GM23248 (cell line): ENCODE measurements around the gene RNASE9. TPM values are rescaled to one million over a fixed set of nuclear protein-coding genes. Genes with fewer than 3 reads are reported as not detected.

Source experiments
- DNase-seq: peaks from one replicate; pipeline ENCODE4 v3.0.0-alpha.2; 2015
- H2AFZ ChIP-seq: fragments of 200-600 bp; sonication (generic); 2 replicates; pipeline ENCODE4 v1.6.1; 2016; ENCODE audit warnings: antibody characterized with exemption
- H3F3A ChIP-seq: fragments of 200-600 bp; sonication (generic); 2 replicates; pipeline ENCODE4 v1.6.1; 2016; ENCODE audit warnings: mild to moderate bottlenecking, antibody characterized with exemption, mixed run types; ENCODE audit not compliant: insufficient read depth
- H3K27ac ChIP-seq: fragments of 200-600 bp; sonication (generic); 2 replicates; pipeline ENCODE4 v1.5.1; 2016; ENCODE audit warnings: mild to moderate bottlenecking
- H3K27me3 ChIP-seq: fragments of 200-600 bp; sonication (generic); replicated peaks from 2 replicates; pipeline ENCODE4 v1.6.1; 2016; ENCODE audit warnings: mild to moderate bottlenecking; ENCODE audit not compliant: insufficient read depth
- H3K36me3 ChIP-seq: fragments of 200-600 bp; sonication (generic); 2 replicates; pipeline ENCODE4 v1.6.1; 2016; ENCODE audit warnings: low read depth, mild to moderate bottlenecking
- H3K4me1 ChIP-seq: fragments of 200-600 bp; sonication (generic); 2 replicates; pipeline ENCODE4 v1.6.1; 2016; ENCODE audit warnings: mild to moderate bottlenecking; ENCODE audit not compliant: insufficient read depth
- H3K4me2 ChIP-seq: fragments of 200-600 bp; sonication (generic); one replicate; pipeline ENCODE4 v1.6.1; 2016; ENCODE audit warnings: mild to moderate bottlenecking; ENCODE audit not compliant: unreplicated experiment
- H3K4me3 ChIP-seq: fragments of 200-600 bp; sonication (generic); 2 replicates; pipeline ENCODE4 v1.5.1; 2016; ENCODE audit warnings: mild to moderate bottlenecking
- H3K79me2 ChIP-seq: fragments of 200-600 bp; sonication (generic); 2 replicates; pipeline ENCODE4 v1.6.1; 2016; ENCODE audit warnings: mild to moderate bottlenecking; ENCODE audit not compliant: insufficient read depth
- H3K9ac ChIP-seq: fragments of 200-600 bp; sonication (generic); 2 replicates; pipeline ENCODE4 v1.6.1; 2016; ENCODE audit warnings: mild to moderate bottlenecking
- H3K9me2 ChIP-seq: fragments of 200-600 bp; sonication (generic); 2 replicates; pipeline ENCODE4 v1.6.1; 2016; ENCODE audit warnings: mixed run types, mild to moderate bottlenecking, moderate library complexity; ENCODE audit not compliant: insufficient read depth
- H3K9me3 ChIP-seq: fragments of 200-600 bp; sonication (generic); one replicate; pipeline ENCODE4 v1.6.1; 2017; ENCODE audit warnings: low read depth
- H4K20me1 ChIP-seq: fragments of 200-600 bp; sonication (generic); 2 replicates; pipeline ENCODE4 v1.6.0; 2016; ENCODE audit not compliant: insufficient read depth
- EZH2 ChIP-seq: fragments of 200-600 bp; sonication (generic); IDR thresholded peaks from 2 replicates; pipeline ENCODE4 v1.6.1; 2018; ENCODE audit warnings: antibody characterized with exemption, mild to moderate bottlenecking; ENCODE audit not compliant: insufficient read depth, poor library complexity, severe bottlenecking
- EZH2phosphoT487 ChIP-seq: fragments of 200-600 bp; sonication (generic); IDR thresholded peaks from 2 replicates; pipeline ENCODE4 v1.6.1; 2018; ENCODE audit warnings: antibody characterized with exemption, moderate library complexity, mild to moderate bottlenecking, low read depth; ENCODE audit not compliant: insufficient read depth
- WGBS, 2 experiments: methylation state at CpG; one replicate each; pipeline ENCODE4 v1.1.6; 2015 to 2017; ENCODE audit warnings: low lambda C conversion rate in 2 of 2, low coverage in 1 of 2; ENCODE audit errors: missing lambda C conversion rate in 2 of 2; 5-methylcytosine and 5-hydroxymethylcytosine counted together
- in situ Hi-C: fragments of 300-500 bp; cut with MboI; formaldehyde crosslinking; loops from 2 replicates; pipeline ENCODE4 v1.15.0; 2020
- polyA plus RNA-seq: library from polyadenylated mRNA; unstranded; fragments of >200 nt; fragmentation: Nextera tagmentation; extraction: Ambion mirVana; gene quantifications from 2 replicates; pipeline ENCODE4 v1.2.1, GENCODE V29; 2016
- total RNA-seq: library from RNA; depleted of rRNA; stranded (reverse); fragments of >200 nt; shearing (Covaris generic); gene quantifications from 2 replicates; pipeline ENCODE4 v1.2.3, GENCODE V29; 2014

The RNASE9 gene
- total and polyA plus RNA-seq, 2 experiments from 2014 or later = not detected

DNA sequence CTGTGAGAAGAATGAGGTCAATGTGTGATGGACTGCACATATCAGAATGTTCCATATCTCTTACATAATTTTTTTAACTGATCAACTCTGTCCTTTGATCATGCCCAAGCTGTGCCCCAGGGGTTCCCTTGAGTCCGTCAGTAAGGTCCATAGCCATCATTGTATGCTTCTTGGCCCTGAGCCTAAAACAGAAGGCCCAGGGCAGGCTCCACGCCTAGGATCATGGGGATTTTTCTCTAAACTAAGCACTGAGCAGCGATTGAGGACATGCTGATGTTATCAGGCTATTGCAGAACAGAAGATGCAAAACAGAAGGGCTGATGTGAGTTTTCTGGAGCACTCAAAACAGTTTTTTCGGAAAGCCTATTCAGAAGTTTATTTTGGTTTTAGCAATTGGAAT is 20.9 kb downstream of the RNASE9 start:
- Histone ChIP-seq H4K20me1 (no peaks in the 10 kb centered on the region), H3K36me3 (no peaks in the 10 kb centered on the region), H3K4me3 (no peak overlapping the region), H3K79me2 (no peaks in the 10 kb centered on the region), H3K4me1 (no peaks in the 10 kb centered on the region), H3K27me3 (no peaks in the 10 kb centered on the region; the same call in 1 of the 2 replicates), H3K9ac (no peak overlapping the region), H3K4me2 (no peak overlapping the region), H3F3A (no peaks in the 10 kb centered on the region), H3K9me3 (no peaks in the 10 kb centered on the region), H2AFZ (no peak overlapping the region), H3K27ac (no peak overlapping the region), H3K9me2 (no peaks in the 10 kb centered on the region)
- 12 to 14% methylated on average over 4 of the region's 4 CpGs for WGBS, 2 experiments
- TF ChIP-seq EZH2 = no peak
- TF ChIP-seq EZH2phosphoT487 = no peak
- in situ Hi-C loops = no loop called here
- no peak for DNase-seq

GRCh38 chr14:20530771-20531571 is 29.9 kb downstream of the RNASE9 start:
- H3K4me1 ChIP-seq = no peaks in the 10 kb centered on the region
- H3K36me3 ChIP-seq = no peaks in the 10 kb centered on the region
- H3K9me3 ChIP-seq = no peaks in the 10 kb centered on the region
- no peak overlapping the region for H3K4me3 ChIP-seq
- H3K79me2 ChIP-seq = no peaks in the 10 kb centered on the region
- TF ChIP-seq EZH2 (no peak), EZH2phosphoT487 (no peak)
- H2AFZ ChIP-seq = no peak overlapping the region
- no peak overlapping the region for H3K4me2 ChIP-seq
- no peaks in the 10 kb centered on the region for H3F3A ChIP-seq
- H3K27me3 ChIP-seq = no peaks in the 10 kb centered on the region; the same call in none of the 2 replicates
- H3K9ac ChIP-seq = no peak overlapping the region
- H3K9me2 ChIP-seq = no peaks in the 10 kb centered on the region
- WGBS, 2 experiments = 20% methylated on average over 8 of the region's 8 CpGs
- DNase-seq = peak; percentile 76
- in situ Hi-C loops = no loop called here
- no peaks in the 10 kb centered on the region for H4K20me1 ChIP-seq
- no peak overlapping the region for H3K27ac ChIP-seq

DNA sequence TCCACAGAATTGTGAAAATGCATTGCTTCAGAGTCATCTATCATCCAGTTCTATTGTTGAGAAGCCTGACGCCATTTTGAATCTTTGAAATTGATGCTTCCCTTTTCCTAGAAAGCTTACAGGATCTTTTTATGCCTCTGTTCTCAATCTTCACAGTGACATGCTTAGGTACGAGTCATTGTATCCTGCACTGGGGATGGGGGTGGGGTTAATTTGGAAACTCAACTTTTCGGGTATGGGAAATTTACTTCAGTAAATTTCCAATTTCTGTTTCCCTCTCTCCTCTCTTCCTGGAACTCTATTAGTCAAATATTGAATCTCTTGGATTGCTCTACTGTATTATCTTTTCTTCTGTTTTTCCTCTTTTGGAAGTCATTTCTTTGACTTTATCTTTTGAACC is 31.0 kb downstream of the RNASE9 start:
- TF ChIP-seq EZH2 (no peak), EZH2phosphoT487 (no peak)
- DNase-seq = no peak
- Histone ChIP-seq H3K79me2 (no peaks in the 10 kb centered on the region), H3K9me2 (no peaks in the 10 kb centered on the region), H3K27ac (no peak overlapping the region), H4K20me1 (no peaks in the 10 kb centered on the region), H3K4me1 (no peaks in the 10 kb centered on the region), H3K36me3 (no peaks in the 10 kb centered on the region), H3K9me3 (no peaks in the 10 kb centered on the region), H3K27me3 (peaks cover 5% of the 10 kb centered on the region), H2AFZ (no peak overlapping the region), H3K9ac (no peak overlapping the region), H3F3A (no peaks in the 10 kb centered on the region), H3K4me3 (no peak overlapping the region), H3K4me2 (no peak overlapping the region)
- in situ Hi-C loops = no loop called here
- 56 to 64% methylated on average over 3 of the region's 3 CpGs for WGBS, 2 experiments

DNA sequence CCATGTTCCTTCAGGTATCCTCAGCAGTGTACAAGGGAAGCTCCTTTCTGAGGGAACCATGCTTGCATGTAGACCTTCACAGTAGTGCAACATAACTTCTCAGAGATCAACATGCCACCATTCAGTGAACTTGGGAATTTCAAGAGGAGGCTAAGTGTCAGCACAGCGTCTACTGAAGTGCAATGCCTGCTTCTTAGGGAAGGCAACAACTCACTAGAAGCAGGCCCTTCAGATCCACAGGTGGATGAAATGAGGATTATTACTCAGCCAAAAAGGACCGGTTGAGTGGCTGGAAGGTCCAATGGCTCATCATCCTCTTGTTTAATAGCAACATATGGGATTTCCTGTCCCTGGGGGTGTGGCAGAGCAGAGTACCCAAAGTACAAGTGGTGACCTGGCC is 36.8 kb downstream of the RNASE9 start:
- no peak overlapping the region for H2AFZ ChIP-seq
- H3K79me2 ChIP-seq = no peaks in the 10 kb centered on the region
- no peak overlapping the region for H3K4me2 ChIP-seq
- H3K4me1 ChIP-seq = no peaks in the 10 kb centered on the region
- peaks cover 5% of the 10 kb centered on the region; the same call in 1 of the 2 replicates for H3K27me3 ChIP-seq
- TF ChIP-seq EZH2 (no peak), EZH2phosphoT487 (no peak)
- H3K36me3 ChIP-seq = no peaks in the 10 kb centered on the region
- WGBS, 2 experiments = 38 to 45% methylated on average over 2 of the region's 2 CpGs
- no peak overlapping the region for H3K4me3 ChIP-seq
- no peak overlapping the region for H3K27ac ChIP-seq
- H4K20me1 ChIP-seq = no peaks in the 10 kb centered on the region
- H3K9ac ChIP-seq = no peak overlapping the region
- H3K9me2 ChIP-seq = no peaks in the 10 kb centered on the region
- no peaks in the 10 kb centered on the region for H3K9me3 ChIP-seq
- in situ Hi-C loops = no loop called here
- DNase-seq = no peak
- H3F3A ChIP-seq = no peaks in the 10 kb centered on the region
